ENCODE results near the gene NDE1. TPM values are rescaled to one million over a fixed set of nuclear protein-coding genes. Genes with fewer than 3 reads are reported as not detected.

NDE1 gene
- total and polyA plus RNA-seq, 2 of the 8 experiments (the other 6 are each of a cell fraction or from before 2014, with no cell fraction given) = 13.3 to 41.3 TPM

DNA sequence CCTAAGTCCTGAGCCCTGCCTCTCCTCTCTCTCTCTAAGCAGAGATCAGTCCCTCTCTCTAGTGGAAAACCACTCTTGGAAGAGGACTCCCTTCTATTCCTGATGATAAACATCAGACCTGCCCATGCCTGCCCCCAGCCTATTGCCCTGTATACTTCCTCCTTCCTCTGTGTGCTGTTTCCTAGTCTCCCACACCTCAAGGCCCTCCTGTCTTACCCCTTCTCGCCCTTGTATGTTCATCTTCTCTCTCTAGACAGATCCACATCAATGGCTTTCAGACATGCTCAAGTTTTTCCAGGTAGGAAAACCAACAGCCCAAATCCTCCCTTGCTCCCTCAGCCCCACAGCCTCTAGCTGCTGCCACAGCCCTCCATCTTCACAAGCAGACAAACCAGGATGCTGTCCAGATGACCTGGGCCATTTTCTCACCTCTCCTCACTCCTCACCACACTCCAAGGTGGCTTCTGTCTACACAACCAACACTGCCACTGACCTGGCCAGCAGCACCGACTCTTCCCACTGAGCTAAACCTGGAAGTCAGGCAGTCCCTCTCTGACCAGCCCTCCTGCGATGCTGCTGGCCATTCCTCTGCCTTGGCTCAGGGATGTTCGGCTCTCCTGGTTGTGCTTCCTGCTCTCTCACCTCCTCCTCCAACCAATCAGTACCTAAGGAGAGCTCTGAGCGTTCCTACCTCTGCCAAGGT lies 43.4 kb upstream of the NDE1 start:
- Histone ChIP-seq H4K20me1 (replicated peaks in 1 of 2; ENCODE audit: control insufficient read depth in 1 of 2, insufficient read depth in 2 of 2, low read length in 2 of 2) (peaks cover 0 to 3% of the 10 kb centered on the region in 2 experiments), H3K27me3 (replicated peaks in 1 of 4; ENCODE audit: control insufficient read depth in 3 of 4, extremely low read depth in 1 of 4, insufficient read depth in 3 of 4, low read length in 3 of 4) (no peaks in the 10 kb centered on the region), H2BK120ac (replicated peaks; ENCODE audit: low read depth, low read length) (no peak overlapping the region), H3K4ac (replicated peaks; ENCODE audit: insufficient read length, low read depth, low read length) (no peak overlapping the region), H2AK5ac (ENCODE audit: low read depth, low read length) (no peak overlapping the region), H3K23ac (ENCODE audit: insufficient read length) (no peak overlapping the region), H3K9ac (replicated peaks in 1 of 4; ENCODE audit: extremely low read depth in 1 of 4, low read depth in 3 of 4, low read length in 3 of 4) (no peak overlapping the region), H3K9me3 (ENCODE audit: insufficient read depth in 2 of 2, low read depth in 1 of 2, low read length in 1 of 2) (no peaks in the 10 kb centered on the region), H3K4me1 (replicated peaks in 1 of 4; ENCODE audit: control insufficient read depth in 3 of 4, insufficient read depth in 4 of 4, low read length in 3 of 4) (no peaks in the 10 kb centered on the region), H2BK5ac (ENCODE audit: low read depth, low read length) (0 out of 2 replicates have a peak overlapping the region, but pooled peaks have one; percentile 52), H3K23me2 (ENCODE audit: low read depth, low read length) (no peaks in the 10 kb centered on the region), H3K4me3 (ENCODE audit: extremely low read depth in 1 of 4, insufficient read depth in 2 of 4, low read depth in 3 of 4, low read length in 4 of 4) (no peak overlapping the region), H4K5ac (ENCODE audit: insufficient read length, low read depth, low read length) (no peak overlapping the region), H2BK15ac (ENCODE audit: low read length) (no peak overlapping the region), H3K56ac (replicated peaks; ENCODE audit: insufficient read length, low read depth, low read length) (no peak overlapping the region), H3K27ac (ENCODE audit: low read depth, low read length) (no peak overlapping the region), H2AFZ (ENCODE audit: low read length) (no peak overlapping the region), H2BK20ac (ENCODE audit: low read length) (no peak overlapping the region), H4K91ac (replicated peaks; ENCODE audit: insufficient read length, low read length) (no peak overlapping the region), H3K36me3 (ENCODE audit: control insufficient read depth in 2 of 4, insufficient read depth in 4 of 4, low read length in 3 of 4) (peaks cover 9 to 30% (median 26%) of the 10 kb centered on the region in 4 experiments), H4K8ac (ENCODE audit: extremely low read depth, insufficient read depth, low read length) (no peak overlapping the region), H3K14ac (ENCODE audit: insufficient read length) (no peak overlapping the region), H3K18ac (ENCODE audit: extremely low read depth, low read length) (no peak overlapping the region), H3K79me1 (ENCODE audit: low read depth, low read length) (no peaks in the 10 kb centered on the region), H3K4me2 (ENCODE audit: insufficient read depth in 1 of 2, low read depth in 2 of 2, low read length in 2 of 2) (no peak overlapping the region), H3K79me2 (ENCODE audit: control insufficient read depth in 1 of 2, insufficient read depth in 2 of 2, low read length in 2 of 2) (no peaks in the 10 kb centered on the region), H2BK12ac (ENCODE audit: low read depth, low read length) (no peak overlapping the region)
- POLR2A ChIA-PET (ENCODE audit: partially characterized antibody) = interaction anchor here (0.6 kb wide), 1 partner anchor 1588 kb away, joined by 3 read pairs; no protein-coding TSS in a partner anchor
- FAIRE-seq = no peak
- no peak for TF ChIP-seq EP300 (IDR thresholded peaks at IDR 0.05; ENCODE audit: borderline replicate concordance in 1 of 2, low read depth in 2 of 2, low read length in 2 of 2)
- no peak for DNase-seq (ENCODE audit: low read depth in 1 of 2, low spot score in 2 of 2)
- CTCF ChIA-PET (ENCODE audit: partially characterized antibody) = interaction anchor here (0.7 to 1.0 kb wide), 2 partner anchors 36 to 57 kb away, joined by 3 to 4 read pairs; partner anchors contain the start of gene MARF1
- WGBS, 2 experiments (ENCODE audit: extremely low coverage in 1 of 2, insufficient coverage in 1 of 2, insufficient read length in 1 of 2, insufficient replicate concordance in 2 of 2, low coverage in 1 of 2, low lambda C conversion rate in 2 of 2, missing lambda C conversion rate in 1 of 2) = 85% methylated on average over 5 of the region's 5 CpGs; no CpG with 5 or more reads in 1 of the 2 experiments

All from H1 (cell line).